ENCODE measurements around the gene ACAD9. TPM values are rescaled to one million over a fixed set of nuclear protein-coding genes. Genes with fewer than 3 reads are reported as not detected.

The ACAD9 gene
- total and polyA plus RNA-seq, 2 of the 13 experiments (the other 11 are each of a cell fraction or from before 2014, with no cell fraction given) = 15.3 to 38.2 TPM

GRCh38 chr3:128895843-128896697, 16.6 kb downstream of the ACAD9 start:
- CTCF ChIA-PET (ENCODE audit: low intra/inter-chr PET ratio, low total read pairs) = no interaction called here
- POLR2A ChIA-PET = no interaction called here
- Histone ChIP-seq H3K36me3 (replicated peaks in 1 of 2; ENCODE audit: control insufficient read depth in 1 of 2, insufficient read depth in 2 of 2, low read length in 2 of 2) (peaks cover 35 to 68% of the 10 kb centered on the region in 2 experiments), H2AFZ (ENCODE audit: low read length) (no peak overlapping the region), H3K4me1 (ENCODE audit: insufficient read depth, low read length) (no peaks in the 10 kb centered on the region), H3K4me2 (ENCODE audit: low read depth, low read length) (no peak overlapping the region), H3K9me3 (ENCODE audit: low read length) (no peaks in the 10 kb centered on the region), H3K27me3 (ENCODE audit: control insufficient read depth in 1 of 2, insufficient read depth in 2 of 2, low read length in 2 of 2) (no peaks in the 10 kb centered on the region), H3K79me2 (ENCODE audit: insufficient read depth, low read length) (no peaks in the 10 kb centered on the region), H3K27ac (ENCODE audit: extremely low read length, insufficient read depth, low read length) (no peak overlapping the region), H3K4me3 (replicated peaks in 1 of 3; ENCODE audit: insufficient read depth in 1 of 3, low read depth in 2 of 3, low read length in 3 of 3) (no peak overlapping the region), H4K20me1 (ENCODE audit: insufficient read depth, low read length) (no peaks in the 10 kb centered on the region), H3K9ac (ENCODE audit: insufficient read depth, low read depth, low read length) (no peak overlapping the region)
- TF ChIP-seq ATF4 (CRISPR knock-in tag; IDR thresholded peaks at IDR 0.05) (peak in 1 of 2 experiments; percentile 27; a peak in 1 of 4 replicates), RBAK (CRISPR knock-in tag; IDR thresholded peaks at IDR 0.05) (no peak)
- in situ Hi-C loops (cut with HindIII; ENCODE audit: extremely low pct_ligation_motif_present, low pct_unique_long_range_greater_than_20kb) (no loop called here), intact Hi-C loops (cut with micrococcal nuclease; ENCODE audit: unreplicated experiment) (no loop called here)
- 94% methylated on average over 11 of the region's 11 CpGs for WGBS (ENCODE audit: low lambda C conversion rate)
- no peak for ATAC-seq
- no peak for DNase-seq (ENCODE audit: low spot score)
- no TSS peak for BruUV-seq (replicated peaks)
- FAIRE-seq = no peak

GRCh38 chr3:128902426-128902825, 23.0 kb downstream of the ACAD9 start:
- Histone ChIP-seq H2AFZ (ENCODE audit: low read length) (no peak overlapping the region), H3K4me2 (ENCODE audit: low read depth, low read length) (no peak overlapping the region), H3K27ac (ENCODE audit: extremely low read length, insufficient read depth, low read length) (no peak overlapping the region), H3K36me3 (replicated peaks in 1 of 2; ENCODE audit: control insufficient read depth in 1 of 2, insufficient read depth in 2 of 2, low read length in 2 of 2) (peaks cover 38 to 86% of the 10 kb centered on the region in 2 experiments), H3K27me3 (ENCODE audit: control insufficient read depth in 1 of 2, insufficient read depth in 2 of 2, low read length in 2 of 2) (no peaks in the 10 kb centered on the region), H3K4me1 (ENCODE audit: insufficient read depth, low read length) (no peaks in the 10 kb centered on the region), H3K79me2 (ENCODE audit: insufficient read depth, low read length) (no peaks in the 10 kb centered on the region), H3K9me3 (ENCODE audit: low read length) (no peaks in the 10 kb centered on the region), H3K4me3 (replicated peaks in 1 of 3; ENCODE audit: insufficient read depth in 1 of 3, low read depth in 2 of 3, low read length in 3 of 3) (no peak overlapping the region), H3K9ac (ENCODE audit: insufficient read depth, low read depth, low read length) (no peak overlapping the region), H4K20me1 (ENCODE audit: insufficient read depth, low read length) (no peaks in the 10 kb centered on the region)
- intact Hi-C loops (cut with micrococcal nuclease; ENCODE audit: unreplicated experiment) = no loop called here
- DNase-seq (ENCODE audit: low spot score) (no peak), ATAC-seq (no peak), FAIRE-seq (no peak)
- ChIA-PET CTCF (ENCODE audit: low intra/inter-chr PET ratio, low total read pairs) (no interaction called here), POLR2A (no interaction called here)
- in situ Hi-C loops (cut with HindIII; ENCODE audit: extremely low pct_ligation_motif_present, low pct_unique_long_range_greater_than_20kb) = no loop called here
- whole genome bisulfite sequencing (ENCODE audit: low lambda C conversion rate) = 98% methylated on average over 8 of the region's 9 CpGs
- TF ChIP-seq, protein P1, sequence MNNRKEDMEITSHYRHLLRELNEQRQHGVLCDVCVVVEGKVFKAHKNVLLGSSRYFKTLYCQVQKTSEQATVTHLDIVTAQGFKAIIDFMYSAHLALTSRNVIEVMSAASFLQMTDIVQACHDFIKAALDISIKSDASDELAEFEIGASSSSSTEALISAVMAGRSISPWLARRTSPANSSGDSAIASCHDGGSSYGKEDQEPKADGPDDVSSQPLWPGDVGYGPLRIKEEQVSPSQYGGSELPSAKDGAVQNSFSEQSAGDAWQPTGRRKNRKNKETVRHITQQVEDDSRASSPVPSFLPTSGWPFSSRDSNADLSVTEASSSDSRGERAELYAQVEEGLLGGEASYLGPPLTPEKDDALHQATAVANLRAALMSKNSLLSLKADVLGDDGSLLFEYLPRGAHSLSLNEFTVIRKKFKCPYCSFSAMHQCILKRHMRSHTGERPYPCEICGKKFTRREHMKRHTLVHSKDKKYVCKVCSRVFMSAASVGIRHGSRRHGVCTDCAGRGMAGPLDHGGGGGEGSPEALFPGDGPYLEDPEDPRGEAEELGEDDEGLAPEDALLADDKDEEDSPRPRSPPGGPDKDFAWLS (CRISPR knock-in tag; IDR thresholded peaks at IDR 0.05; ENCODE audit: borderline replicate concordance) = no peak
- TF ChIP-seq ELF1 (CRISPR knock-in tag; IDR thresholded peaks at IDR 0.05) = no peak
- BruUV-seq (replicated peaks) = no TSS peak

All from HepG2 (cell line).